RWPE2 (cell line): Measurements from ENCODE around the gene USP24.

Experiments used
- ATAC-seq: fragments of 200-7000 bp; cut with Tn5 transposase; 3 replicates; pipeline ENCODE4 v1.9.1; 2021; ENCODE audit warnings: low read depth
- DNase-seq: peaks from one replicate; pipeline ENCODE4 v3.0.0-alpha.2; 2020; ENCODE audit warnings: low spot score
- H3K27ac ChIP-seq: fragments of 450-650 bp; 2 replicates; pipeline ENCODE4 v1.5.1; 2017; ENCODE audit warnings: mild to moderate bottlenecking; ENCODE audit not compliant: poor library complexity, severe bottlenecking
- H3K27me3 ChIP-seq: fragments of 250-450 bp; sonication (Bioruptor Pico); 2 replicates; pipeline ENCODE4 v1.5.1; 2021; ENCODE audit warnings: mild to moderate bottlenecking, moderate library complexity; ENCODE audit not compliant: insufficient read depth, poor library complexity, severe bottlenecking
- H3K36me3 ChIP-seq: fragments of 250-450 bp; sonication (Bioruptor Pico); 2 replicates; pipeline ENCODE4 v1.5.1; 2020; ENCODE audit warnings: low read depth, mild to moderate bottlenecking, moderate library complexity
- H3K4me1 ChIP-seq: fragments of 250-450 bp; sonication (Bioruptor Pico); 2 replicates; pipeline ENCODE4 v1.5.1; 2021; ENCODE audit warnings: mild to moderate bottlenecking, moderate library complexity; ENCODE audit not compliant: insufficient read depth, poor library complexity, severe bottlenecking
- H3K4me3 ChIP-seq: fragments of 250-450 bp; sonication (Bioruptor Pico); 2 replicates; pipeline ENCODE4 v1.5.1; 2021; ENCODE audit warnings: mild to moderate bottlenecking, moderate library complexity; ENCODE audit not compliant: severe bottlenecking
- H3K9me3 ChIP-seq: fragments of 250-450 bp; sonication (Bioruptor Pico); 2 replicates; pipeline ENCODE4 v1.5.1; 2021; ENCODE audit warnings: mild to moderate bottlenecking, moderate library complexity; ENCODE audit not compliant: severe bottlenecking
- TF ChIP-seq, protein P1 (sequence below): fragments of 450-650 bp; IDR thresholded peaks from one replicate; pipeline ENCODE4 v1.5.1; 2017; ENCODE audit warnings: mild to moderate bottlenecking, moderate library complexity; ENCODE audit not compliant: poor library complexity, severe bottlenecking

The USP24 gene

DNA sequence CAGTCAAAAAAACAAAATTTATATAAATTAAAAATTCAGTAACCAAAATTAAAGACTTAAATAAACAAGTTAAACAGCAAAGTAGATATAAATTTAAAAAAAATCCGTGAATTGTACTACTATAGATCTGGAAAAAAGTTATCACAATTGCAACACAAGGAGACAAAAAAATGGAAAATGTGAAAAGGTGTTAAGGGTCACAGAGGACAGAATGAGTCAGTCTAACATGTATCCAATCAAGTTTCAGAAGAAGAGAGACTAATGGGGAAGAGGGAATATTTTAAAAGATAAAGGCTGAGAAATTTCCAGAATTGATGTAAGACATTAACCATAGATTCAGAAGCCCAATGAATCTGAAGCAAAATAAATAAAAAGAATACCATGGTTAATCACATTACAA lies 46.0 kb downstream of the USP24 start:
- Histone ChIP-seq H3K9me3 (no peaks in the 10 kb centered on the region), H3K36me3 (peaks cover 70% of the 10 kb centered on the region), H3K4me3 (no peak overlapping the region), H3K27ac (no peak overlapping the region), H3K4me1 (no peaks in the 10 kb centered on the region), H3K27me3 (no peaks in the 10 kb centered on the region)
- DNase-seq = no peak
- no peak for ATAC-seq
- TF ChIP-seq, protein P1, sequence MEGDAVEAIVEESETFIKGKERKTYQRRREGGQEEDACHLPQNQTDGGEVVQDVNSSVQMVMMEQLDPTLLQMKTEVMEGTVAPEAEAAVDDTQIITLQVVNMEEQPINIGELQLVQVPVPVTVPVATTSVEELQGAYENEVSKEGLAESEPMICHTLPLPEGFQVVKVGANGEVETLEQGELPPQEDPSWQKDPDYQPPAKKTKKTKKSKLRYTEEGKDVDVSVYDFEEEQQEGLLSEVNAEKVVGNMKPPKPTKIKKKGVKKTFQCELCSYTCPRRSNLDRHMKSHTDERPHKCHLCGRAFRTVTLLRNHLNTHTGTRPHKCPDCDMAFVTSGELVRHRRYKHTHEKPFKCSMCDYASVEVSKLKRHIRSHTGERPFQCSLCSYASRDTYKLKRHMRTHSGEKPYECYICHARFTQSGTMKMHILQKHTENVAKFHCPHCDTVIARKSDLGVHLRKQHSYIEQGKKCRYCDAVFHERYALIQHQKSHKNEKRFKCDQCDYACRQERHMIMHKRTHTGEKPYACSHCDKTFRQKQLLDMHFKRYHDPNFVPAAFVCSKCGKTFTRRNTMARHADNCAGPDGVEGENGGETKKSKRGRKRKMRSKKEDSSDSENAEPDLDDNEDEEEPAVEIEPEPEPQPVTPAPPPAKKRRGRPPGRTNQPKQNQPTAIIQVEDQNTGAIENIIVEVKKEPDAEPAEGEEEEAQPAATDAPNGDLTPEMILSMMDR = no peak

DNA sequence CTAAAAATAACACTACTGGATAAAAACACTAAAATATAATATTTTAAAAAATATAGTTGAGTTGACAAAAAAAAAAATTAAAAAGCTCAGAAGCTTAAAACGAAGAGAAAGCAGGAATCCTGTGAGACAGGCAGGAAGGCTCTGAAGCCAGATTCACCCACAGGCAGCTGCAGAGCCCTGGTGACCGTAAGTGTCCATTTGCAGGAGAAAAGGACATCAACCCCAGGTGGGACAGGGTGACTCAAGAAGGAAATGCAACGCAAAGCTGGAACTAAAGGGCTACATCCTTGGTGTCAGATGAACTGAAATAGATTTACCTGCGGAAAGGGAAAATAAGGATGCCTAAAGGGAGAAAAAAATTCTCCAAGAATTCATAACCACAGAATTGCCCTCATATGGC lies 46.8 kb downstream of the USP24 start:
- Histone ChIP-seq H3K4me3 (no peak overlapping the region), H3K9me3 (no peaks in the 10 kb centered on the region), H3K36me3 (peaks cover 77% of the 10 kb centered on the region), H3K4me1 (no peaks in the 10 kb centered on the region), H3K27me3 (no peaks in the 10 kb centered on the region), H3K27ac (no peak overlapping the region)
- TF ChIP-seq, protein P1 = no peak
- ATAC-seq (no peak), DNase-seq (no peak)

DNA sequence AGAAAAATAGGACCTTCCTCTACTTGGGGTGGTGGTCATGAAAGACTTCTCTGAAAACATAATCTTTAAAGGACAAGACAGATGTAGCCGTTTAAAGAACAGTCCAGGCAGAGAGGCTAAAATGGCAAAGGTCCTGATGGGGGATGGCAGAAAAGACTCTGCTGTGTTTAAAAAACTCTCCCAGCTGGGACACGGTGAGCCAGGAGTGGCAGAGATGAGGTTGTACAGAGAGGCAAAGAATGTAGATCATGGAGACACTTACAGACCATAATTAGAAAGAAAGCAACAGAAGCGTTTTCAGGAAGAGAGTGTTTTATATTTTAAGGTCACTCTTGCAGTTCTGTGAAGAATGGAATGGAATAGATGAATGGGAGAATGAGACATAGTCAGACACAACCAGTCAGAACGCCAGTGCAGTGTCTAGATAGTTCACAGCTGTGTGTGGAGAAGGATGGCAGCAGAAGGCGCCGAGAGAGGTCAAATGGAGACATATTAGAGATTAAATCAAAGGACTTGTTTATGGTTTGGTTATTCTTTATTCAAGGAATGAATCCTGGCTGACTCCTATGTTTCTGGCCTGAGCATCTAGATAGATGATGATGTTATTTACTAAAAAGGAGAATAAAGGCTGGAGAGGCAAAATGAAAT lies 47.8 kb downstream of the USP24 start:
- Histone ChIP-seq H3K27me3 (no peaks in the 10 kb centered on the region), H3K36me3 (peaks cover 82% of the 10 kb centered on the region), H3K27ac (no peak overlapping the region), H3K4me1 (no peaks in the 10 kb centered on the region), H3K4me3 (no peak overlapping the region), H3K9me3 (no peaks in the 10 kb centered on the region)
- no peak for DNase-seq
- TF ChIP-seq, protein P1 = no peak
- no peak for ATAC-seq

DNA sequence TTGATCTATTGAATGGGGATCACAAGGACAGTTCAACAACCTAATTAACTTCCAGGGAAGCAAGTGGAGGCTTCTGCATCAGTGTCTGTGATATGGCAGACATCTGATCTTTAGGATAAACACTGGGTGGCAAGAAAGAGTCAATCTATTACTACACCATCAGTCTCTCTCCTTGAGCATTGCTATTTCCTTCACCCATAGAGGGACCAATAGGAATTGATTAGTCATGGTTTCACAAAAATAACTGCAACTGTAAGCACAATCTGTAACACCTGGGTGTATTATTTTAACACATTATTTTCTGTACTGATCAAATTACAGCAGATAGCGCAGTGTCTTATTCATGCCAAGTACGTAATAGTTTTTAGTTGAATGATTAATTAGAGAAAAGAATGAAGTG lies 50.3 kb downstream of the USP24 start:
- TF ChIP-seq, protein P1 = no peak
- Histone ChIP-seq H3K4me1 (no peaks in the 10 kb centered on the region), H3K4me3 (no peak overlapping the region), H3K27ac (no peak overlapping the region), H3K27me3 (no peaks in the 10 kb centered on the region), H3K36me3 (peaks cover 91% of the 10 kb centered on the region), H3K9me3 (no peaks in the 10 kb centered on the region)
- DNase-seq = no peak
- no peak for ATAC-seq

DNA sequence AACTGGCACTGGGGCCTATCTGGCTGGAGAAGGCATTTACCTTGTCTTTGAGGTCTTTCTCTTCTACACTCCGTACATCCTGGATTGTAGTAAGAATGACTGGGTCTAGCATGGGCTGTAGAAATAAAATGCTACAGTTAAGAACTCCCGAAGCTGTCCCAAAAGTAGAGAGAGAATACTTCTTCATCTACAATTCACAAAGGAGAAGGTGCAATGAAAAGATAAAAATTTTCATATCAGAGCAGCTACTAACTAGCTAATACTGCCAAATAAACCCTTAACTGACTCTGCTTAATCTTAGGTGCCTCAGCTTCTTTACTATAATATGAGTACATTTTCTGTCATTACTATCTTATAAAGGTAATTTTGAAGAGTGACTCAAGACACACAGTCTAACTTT lies 55.6 kb downstream of the USP24 start:
- Histone ChIP-seq H3K4me1 (no peaks in the 10 kb centered on the region), H3K9me3 (no peaks in the 10 kb centered on the region), H3K36me3 (peaks cover 90% of the 10 kb centered on the region), H3K27ac (no peak overlapping the region), H3K27me3 (no peaks in the 10 kb centered on the region), H3K4me3 (no peak overlapping the region)
- ATAC-seq = no peak
- TF ChIP-seq, protein P1 = no peak
- DNase-seq = no peak
